Measurements from ENCODE around the gene ZNF107.

DNA sequence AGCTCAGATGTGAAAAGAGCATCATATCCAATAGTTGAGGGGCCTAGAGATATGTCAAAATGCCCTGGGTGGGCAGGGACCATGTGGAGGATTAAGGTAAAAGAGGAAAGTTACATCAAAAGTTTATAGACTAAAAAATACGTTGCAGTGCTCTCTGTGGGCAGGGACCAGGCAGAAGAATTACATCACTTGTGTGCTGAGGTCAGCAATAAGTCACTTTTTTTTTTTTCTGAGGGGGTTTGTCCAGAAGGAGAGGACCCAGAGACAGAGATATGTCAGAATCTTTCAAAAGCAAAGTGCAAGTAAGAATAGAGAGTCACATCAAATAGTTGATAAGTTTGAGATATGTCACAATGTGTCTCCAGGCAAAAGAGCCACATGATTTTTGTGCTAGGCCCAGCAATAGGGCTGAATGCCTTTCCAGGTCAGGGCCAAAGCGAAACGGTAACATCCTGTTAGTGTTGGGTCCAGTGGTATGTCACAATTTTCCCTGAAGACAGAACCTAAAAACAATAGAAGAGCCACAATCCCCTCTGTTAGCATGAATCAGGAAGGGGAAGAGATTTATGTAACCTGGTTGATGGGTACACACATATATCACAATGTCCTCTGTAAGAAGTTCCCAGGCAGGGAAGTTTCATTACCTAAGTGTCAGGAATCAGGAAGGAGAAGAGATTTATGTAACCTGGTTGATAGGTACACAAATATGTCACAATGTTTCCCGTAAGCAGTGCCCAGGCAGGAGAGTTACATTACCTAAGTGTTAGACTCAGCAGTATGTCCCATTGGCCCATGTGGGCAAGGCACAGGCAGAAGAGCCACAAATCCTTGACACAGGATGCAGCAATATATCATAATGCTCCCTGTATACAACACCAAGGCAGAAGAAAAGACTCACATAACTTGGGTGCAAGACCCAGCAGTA is 28.1 kb upstream of the ZNF107 start:
- TF ChIP-seq, protein P1, sequence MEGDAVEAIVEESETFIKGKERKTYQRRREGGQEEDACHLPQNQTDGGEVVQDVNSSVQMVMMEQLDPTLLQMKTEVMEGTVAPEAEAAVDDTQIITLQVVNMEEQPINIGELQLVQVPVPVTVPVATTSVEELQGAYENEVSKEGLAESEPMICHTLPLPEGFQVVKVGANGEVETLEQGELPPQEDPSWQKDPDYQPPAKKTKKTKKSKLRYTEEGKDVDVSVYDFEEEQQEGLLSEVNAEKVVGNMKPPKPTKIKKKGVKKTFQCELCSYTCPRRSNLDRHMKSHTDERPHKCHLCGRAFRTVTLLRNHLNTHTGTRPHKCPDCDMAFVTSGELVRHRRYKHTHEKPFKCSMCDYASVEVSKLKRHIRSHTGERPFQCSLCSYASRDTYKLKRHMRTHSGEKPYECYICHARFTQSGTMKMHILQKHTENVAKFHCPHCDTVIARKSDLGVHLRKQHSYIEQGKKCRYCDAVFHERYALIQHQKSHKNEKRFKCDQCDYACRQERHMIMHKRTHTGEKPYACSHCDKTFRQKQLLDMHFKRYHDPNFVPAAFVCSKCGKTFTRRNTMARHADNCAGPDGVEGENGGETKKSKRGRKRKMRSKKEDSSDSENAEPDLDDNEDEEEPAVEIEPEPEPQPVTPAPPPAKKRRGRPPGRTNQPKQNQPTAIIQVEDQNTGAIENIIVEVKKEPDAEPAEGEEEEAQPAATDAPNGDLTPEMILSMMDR (IDR thresholded peaks at IDR 0.05; ENCODE audit: low read depth, low read length) = no peak
- TF ChIP-seq POLR2A (IDR thresholded peaks at IDR 0.05; ENCODE audit: extremely low read depth, insufficient read length) = no peak

All from NB4 (cell line).